Stimulated activated naive CD8-positive, alpha-beta T cell treated with anti-CD3 and anti-CD28 coated beads, Interleukin-15, Interleukin-2, amounts not matched to agents 100 U/mL and 50 U/mL, for 24 hours (primary cell): Measurements from ENCODE around the gene MARCHF2.
"Not testable (repeated sequence)": the region's sequence is repeated elsewhere in the genome, so short reads cannot be mapped to it uniquely, and the experiment has no call there.

ENCODE experiments used
- ATAC-seq: fragments of 150-1000 bp; cut with Tn5 transposase; one replicate; pipeline ENCODE4 v1.10.0; 2021
- DNase-seq: peaks from one replicate; pipeline ENCODE4 v3.0.0; 2021

MARCHF2 gene

GRCh38 chr19:8410718-8411117, 2.4 kb upstream of the MARCHF2 start:
- not testable (repeated sequence) for ATAC-seq, DNase-seq

DNA sequence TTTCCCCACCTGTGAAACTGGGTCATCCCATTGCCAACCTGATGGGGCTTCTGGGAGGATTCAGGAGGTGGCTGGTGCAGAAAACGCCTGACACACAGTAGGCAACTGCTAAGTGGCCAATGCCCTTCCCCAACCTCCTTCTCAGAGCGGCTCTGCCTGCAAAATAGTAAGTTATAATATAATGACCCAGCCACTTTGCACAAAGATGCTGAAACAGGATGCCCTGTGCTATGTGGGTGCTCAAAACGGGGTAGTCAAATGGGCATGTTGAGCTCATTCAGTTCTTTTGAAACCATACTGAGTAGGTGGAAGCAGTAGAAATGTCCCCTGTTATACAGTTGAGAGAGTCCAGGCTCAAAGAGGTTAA, 507 bp downstream of the MARCHF2 start:
- no peak for ATAC-seq
- DNase-seq = no peak

DNA sequence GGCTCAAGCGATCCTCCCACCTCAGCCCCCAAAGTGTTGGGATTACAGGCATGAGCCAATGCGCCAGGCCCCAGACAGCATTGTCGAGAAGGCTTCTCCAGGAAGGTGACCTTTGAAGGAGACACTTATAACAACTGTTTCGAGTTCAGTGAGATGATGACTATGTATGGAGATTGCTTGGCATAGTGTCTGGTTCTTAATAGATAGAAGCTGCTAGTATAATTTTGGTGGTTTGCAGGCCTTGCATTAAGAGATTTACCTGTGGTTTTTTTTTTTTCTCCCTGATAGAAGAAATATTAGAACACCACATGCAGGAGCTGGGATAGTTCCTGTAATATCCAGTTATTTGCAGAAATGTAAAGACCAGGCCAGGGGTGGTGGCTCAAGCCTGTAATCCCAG, 3.7 kb downstream of the MARCHF2 start:
- ATAC-seq (no peak), DNase-seq (no peak)

- no peak for DNase-seq
- ATAC-seq = no peak
These were observed 8.7 kb downstream of the MARCHF2 start for GRCh38 chr19:8421484-8422461.

GRCh38 chr19:8423817-8424223, 10.7 kb downstream of the MARCHF2 start:
- no peak for ATAC-seq
- DNase-seq = no peak

- not testable (repeated sequence) for DNase-seq
These were observed 12.2 kb downstream of the MARCHF2 start for GRCh38 chr19:8425331-8425730.

DNA sequence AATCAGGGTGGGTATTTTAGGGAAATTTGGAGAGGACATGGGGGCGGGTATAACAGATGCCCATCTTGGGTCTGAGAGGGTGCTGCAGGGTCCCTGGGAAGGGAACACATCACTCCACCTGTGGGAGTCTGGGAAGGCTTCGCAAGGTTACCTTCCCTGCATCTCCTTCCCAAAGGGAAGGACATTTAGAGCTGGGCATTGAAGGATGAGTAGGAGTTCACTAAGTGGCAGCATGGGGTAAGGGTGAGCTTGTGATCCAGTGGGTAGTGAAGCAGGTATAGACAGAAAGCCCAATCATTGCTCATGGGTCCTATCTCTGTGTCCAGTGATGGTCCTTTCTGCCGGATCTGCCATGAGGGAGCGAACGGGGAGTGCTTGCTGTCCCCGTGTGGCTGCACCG, 13.2 kb downstream of the MARCHF2 start:
- no peak for DNase-seq
- ATAC-seq = no peak

More at GRCh38 chr19:8425331-8425730, 12.2 kb downstream of the MARCHF2 start:
- ATAC-seq = not testable (repeated sequence)

- no peak for ATAC-seq
- no peak for DNase-seq
These were observed 15.9 kb downstream of the MARCHF2 start for GRCh38 chr19:8429044-8429443.

DNA sequence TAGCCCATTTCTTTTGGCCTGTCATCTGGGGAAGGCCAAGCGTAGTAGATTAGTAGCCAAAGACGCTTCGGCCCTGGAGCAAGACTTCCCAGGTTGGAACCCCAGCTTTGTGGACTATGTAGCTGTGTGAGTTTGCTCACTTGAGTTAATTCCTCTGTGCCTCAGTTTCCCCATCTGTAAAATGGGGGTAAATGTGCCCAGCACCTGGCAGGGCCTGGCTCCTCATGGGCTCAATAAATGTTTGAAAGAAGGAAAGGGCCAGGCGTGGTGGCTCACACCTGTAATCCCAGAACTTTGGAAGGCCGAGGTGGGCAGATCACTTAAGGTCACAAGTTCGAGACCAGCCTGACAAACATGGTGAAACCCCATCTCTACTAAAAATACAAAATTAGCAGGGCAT, 16.7 kb downstream of the MARCHF2 start:
- DNase-seq = no peak
- ATAC-seq = no peak

DNA sequence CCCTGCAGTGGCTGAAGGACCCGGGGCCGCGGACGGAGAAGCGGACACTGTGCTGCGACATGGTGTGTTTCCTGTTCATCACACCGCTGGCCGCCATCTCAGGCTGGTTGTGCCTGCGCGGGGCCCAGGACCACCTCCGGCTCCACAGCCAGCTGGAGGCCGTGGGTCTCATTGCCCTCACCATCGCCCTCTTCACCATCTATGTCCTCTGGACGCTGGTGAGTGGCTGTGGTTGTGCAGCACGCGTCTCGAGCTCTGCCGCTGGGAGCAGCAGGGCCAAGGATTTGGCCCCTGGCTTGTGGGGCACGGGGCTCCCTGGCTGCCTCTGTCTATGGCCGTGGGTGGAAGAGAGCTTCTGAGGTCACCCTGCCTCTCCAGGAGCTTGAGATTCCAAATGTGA, 17.5 kb downstream of the MARCHF2 start:
- DNase-seq (no peak), ATAC-seq (no peak)

- DNase-seq (no peak), ATAC-seq (no peak)
These were observed 25.1 kb downstream of the MARCHF2 start for GRCh38 chr19:8438236-8438635.

DNA sequence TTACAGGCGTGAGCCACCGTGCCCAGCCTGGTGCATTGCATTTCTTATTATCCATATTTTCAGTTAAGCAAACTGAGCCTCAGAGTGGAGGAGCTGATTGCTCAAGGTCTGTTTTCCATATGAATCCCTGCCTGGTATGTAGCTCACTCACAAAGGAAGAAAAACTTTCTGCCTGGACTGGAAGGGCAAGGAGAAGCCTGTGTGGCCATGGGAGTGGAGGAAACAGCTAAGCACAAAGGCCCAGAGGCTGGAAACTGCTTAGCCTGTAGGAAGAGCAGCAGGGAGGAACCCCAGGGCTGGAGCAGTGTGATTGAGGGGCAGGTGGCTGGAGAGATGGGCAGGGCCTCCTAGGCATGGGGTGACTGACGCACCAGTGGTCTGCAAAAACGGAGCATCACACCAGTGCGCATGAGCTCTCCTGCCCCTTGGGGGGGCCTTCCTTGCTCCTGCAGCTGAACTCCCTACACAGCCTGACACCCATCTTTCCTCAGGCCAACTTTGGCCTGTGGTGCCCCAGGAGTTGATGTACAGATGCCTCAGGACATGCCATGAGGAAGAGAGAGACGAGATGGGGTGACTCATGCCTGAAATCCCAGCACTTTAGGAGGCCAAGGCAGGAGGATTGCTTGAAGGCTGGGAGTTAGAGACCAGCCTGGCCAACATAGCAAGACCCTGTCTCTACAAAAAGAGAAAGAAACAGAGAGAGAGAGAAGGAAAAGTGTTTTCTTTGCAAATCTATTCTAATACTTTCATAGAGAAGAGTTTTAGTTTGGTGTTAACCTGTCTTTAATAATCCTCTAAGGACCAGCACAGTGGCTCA, 28.8 kb downstream of the MARCHF2 start:
- no peak for ATAC-seq
- no peak for DNase-seq

- not testable (repeated sequence) for ATAC-seq, DNase-seq
These were observed 31.1 kb downstream of the MARCHF2 start for GRCh38 chr19:8444140-8444676.

DNA sequence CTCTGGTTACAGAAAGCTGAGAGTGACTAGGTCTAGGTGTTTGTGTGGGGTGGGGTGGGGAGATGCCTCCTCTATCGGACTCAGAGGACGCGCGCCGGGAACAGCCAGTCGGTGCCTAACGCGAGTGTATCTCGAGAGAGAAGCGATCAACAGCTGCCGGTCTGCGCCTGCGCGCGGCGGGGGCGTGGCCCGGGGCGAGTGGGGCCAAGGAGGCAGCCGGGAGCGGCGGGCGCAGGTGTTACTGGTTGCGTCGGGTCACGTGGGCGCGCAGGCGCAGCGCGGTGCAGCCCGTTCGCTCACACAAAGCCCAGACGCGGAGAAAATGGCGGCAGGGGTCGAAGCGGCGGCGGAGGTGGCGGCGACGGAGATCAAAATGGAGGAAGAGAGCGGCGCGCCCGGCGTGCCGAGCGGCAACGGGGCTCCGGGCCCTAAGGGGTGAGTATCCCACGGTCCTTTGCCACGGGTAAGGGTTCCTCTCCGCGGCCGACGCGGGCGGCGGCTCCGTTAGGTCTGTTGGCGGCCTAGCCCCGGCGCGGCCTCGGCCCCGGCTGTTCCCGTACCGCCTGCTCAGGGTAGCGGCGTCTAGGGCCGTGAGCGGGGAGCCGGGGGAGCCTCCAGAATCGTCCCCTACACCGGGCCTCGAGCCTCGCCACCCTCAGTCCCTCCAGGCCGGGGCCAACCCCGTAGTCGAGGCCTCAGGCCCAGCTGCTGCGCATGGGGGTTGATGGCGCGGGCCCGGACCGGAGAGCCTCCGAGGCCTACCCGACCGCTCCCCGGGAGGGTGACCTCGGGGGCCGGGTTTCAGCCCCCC, 31.8 kb downstream of the MARCHF2 start, which contains the start of gene HNRNPM:
Gene HNRNPM (plus strand): TSS at position 299 of the 811 bp plus-strand sequence. CDS start 24 bp downstream, at position 323.
- peak; percentile 94 for ATAC-seq

DNA sequence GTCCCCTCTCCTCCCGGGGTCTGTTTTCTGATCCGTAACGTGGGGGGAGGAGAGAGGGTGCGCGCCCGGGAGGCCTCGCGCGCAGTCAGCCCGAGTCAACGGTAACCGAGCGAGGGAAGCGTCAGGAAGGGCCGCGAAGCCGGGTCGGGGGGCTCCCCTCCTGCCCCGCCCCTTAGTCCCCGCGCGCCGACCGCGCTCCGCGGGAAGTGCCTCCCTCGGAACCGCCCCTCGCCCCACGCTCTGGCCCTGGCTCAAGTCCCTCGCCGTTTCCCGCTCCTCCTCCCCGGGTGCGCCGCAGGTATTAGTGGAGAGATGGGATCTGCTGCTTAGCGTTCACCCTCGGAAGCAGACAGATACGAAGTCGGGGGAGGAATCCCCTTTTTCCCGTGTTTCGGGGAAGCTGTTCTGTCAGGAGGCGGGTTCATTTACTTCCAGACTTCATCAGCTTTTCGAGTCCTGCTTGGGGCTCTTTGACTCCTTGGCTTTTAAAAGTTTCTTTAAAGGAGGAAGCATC, 32.4 kb downstream of the MARCHF2 start:
- DNase-seq (peak; percentile 68), ATAC-seq (peak; percentile 26)

More for the DNA sequence above, 31.8 kb downstream of the MARCHF2 start, which contains the start of gene HNRNPM:
- DNase-seq = peak; percentile 100

GRCh38 chr19:8446061-8446709, 33.1 kb downstream of the MARCHF2 start:
- ATAC-seq = no peak
- DNase-seq = no peak

DNA sequence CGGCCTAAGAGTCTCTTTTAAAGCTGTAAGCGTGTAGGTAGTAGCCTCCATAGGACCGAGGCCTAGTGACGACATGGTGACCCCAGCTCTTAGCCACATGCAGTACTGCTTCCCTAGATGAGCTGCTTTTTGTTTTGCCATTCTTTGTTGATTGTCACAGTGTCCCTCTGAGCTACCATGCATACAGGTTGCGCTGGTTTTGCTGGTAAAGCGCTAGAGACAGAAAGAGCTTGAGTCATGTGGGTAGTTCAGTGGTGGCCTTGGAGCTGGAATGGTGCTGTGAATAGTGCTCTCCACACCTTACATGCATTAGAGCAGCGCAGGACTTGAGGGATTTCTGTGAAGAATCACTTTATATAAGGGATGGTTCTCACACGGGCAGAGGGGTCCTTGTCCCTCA, 36.7 kb downstream of the MARCHF2 start:
- ATAC-seq = no peak
- DNase-seq = no peak

DNA sequence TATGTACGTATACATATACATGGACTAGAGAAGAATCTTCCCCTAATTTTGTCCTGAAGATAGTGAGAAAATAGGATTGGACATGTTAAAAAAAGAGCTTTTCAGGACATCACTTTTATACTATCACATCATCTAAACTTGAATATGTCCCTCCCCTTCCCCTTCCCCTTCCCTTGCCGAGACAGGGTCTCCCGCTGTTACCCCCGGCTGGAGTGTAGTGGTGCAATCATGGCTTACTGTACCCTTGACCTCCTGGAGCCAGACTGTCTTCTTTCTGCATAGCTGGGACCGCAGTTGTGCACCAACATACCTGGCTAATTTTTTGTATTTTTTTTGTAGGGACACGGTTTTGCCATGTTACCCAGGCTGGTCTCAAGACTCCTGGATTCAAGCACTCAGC, 38.3 kb downstream of the MARCHF2 start:
- ATAC-seq (no peak), DNase-seq (no peak)

DNA sequence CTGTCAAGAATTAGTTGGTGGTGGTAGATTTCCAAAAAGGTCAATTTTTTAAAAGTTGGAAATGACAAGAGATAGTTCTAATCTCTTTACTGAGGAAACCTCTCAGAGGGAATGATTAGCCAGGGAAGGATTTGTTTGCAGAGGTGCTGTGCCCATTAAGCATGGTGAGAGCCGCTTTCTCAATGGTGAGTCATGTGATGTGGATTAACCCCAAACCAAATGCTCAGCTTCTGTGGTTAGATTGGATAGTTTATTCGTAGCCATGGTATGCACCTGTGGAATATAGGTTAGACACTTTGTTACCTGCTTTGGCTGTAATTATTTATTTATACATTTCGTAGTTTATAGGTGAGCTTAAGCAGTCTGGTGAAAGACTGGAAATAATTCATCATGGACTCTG, 38.8 kb downstream of the MARCHF2 start:
- DNase-seq = no peak
- ATAC-seq = peak; percentile 45

DNA sequence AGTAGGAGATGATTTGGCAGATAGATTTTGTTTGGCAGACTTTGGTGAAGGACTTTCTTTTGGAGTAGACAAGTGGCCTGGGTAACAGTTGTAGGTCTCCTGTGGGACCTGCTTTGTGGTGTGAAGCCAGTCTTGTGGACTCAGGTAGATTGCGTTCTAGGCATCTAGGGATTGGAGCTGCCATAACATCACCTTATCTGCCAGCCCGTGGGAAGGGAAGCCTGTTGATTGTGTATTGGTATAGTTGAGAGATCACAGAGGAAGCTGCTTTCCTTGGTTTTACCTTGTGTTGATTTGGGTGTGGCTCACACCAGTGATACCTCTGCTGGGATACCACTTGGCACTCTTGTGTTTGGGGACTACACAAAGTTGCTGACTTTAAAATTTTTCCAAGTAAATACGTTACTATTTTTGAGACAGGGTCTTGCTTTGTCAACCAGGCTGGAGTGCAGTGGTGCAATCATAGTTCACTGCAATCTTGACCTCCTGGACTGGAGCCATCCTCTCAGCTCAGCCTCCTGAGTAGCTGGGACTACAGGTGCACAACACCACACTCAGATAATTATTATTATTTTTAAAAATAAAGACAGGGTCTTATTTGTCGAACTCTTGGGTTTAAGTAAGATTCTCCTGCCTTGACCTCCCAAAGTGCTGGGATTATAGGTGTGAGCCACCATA, 39.5 kb downstream of the MARCHF2 start:
- DNase-seq = no peak

More for the DNA sequence above, 39.5 kb downstream of the MARCHF2 start:
- no peak for ATAC-seq
